H1 (cell line): ENCODE data around the gene C12orf56. TPM values are rescaled to one million over a fixed set of nuclear protein-coding genes. Genes with fewer than 3 reads are reported as not detected.
A peak's percentile ranks its signal among the peaks of the same experiment; 100 is the strongest.

Experiments
- EGR1 ChIP-seq: IDR thresholded peaks from 2 replicates; pipeline ENCODE4 v1.6.1; 2011; ENCODE audit warnings: low read depth, low read length, borderline replicate concordance
- POLR2AphosphoS5 ChIP-seq: IDR thresholded peaks from 2 replicates; pipeline ENCODE4 v1.6.1; 2011; ENCODE audit warnings: low read depth, low read length
- RAD21 ChIP-seq, 2 experiments: IDR thresholded peaks in 1 of 2; conservative IDR thresholded peaks in 1 of 2; 2 replicates each; pipeline ENCODE4 v1.6.1; 2011; ENCODE audit warnings: low read depth in 2 of 2, low read length in 2 of 2, improper control_type of control experiment in 1 of 2, inconsistent platforms in 1 of 2, mild to moderate bottlenecking in 1 of 2, moderate library complexity in 1 of 2
- SAP30 ChIP-seq: fragments of 300-600 bp; sonication (generic); IDR thresholded peaks from 2 replicates; pipeline ENCODE4 v1.7.1; 2012; ENCODE audit warnings: low read length, moderate library complexity, mild to moderate bottlenecking, inconsistent platforms; ENCODE audit not compliant: insufficient read depth, insufficient replicate concordance
- SIX5 ChIP-seq: IDR thresholded peaks from 2 replicates; pipeline ENCODE4 v1.6.1; 2011; ENCODE audit warnings: mild to moderate bottlenecking, low read depth, low read length
- TAF7 ChIP-seq: optimal IDR thresholded peaks from 2 replicates; pipeline ENCODE3; 2011; ENCODE audit warnings: low read depth, mild to moderate bottlenecking, inconsistent platforms, low read length, moderate library complexity, borderline replicate concordance
- TBP ChIP-seq: IDR thresholded peaks from 2 replicates; pipeline ENCODE4 v1.6.1; 2011; ENCODE audit warnings: low read depth, low read length, improper control_type of control experiment
- polyA plus RNA-seq, 7 experiments: library from polyadenylated mRNA; depleted of rRNA in 3 of 7; stranded (reverse) in 5 of 7; unstranded in 2 of 7; fragments of >200 nt in 5 of 7; fragments of 200-250 nt in 2 of 7; gene quantifications; 1 replicate in 5 of 7; 2 replicates in 1 of 7; 4 replicates in 1 of 7; pipeline versions ENCODE4 v1.2.1 to v1.2.3, GENCODE V29; 2011 to 2013; ENCODE audit warnings: missing spikeins in 2 of 7, mixed read lengths in 2 of 7
- total RNA-seq: library from RNA; stranded (reverse); fragmentation: NEBNext Ultra II Directional; extraction: Animal tissue kit (Norgen Biotek cat#: 25700); gene quantifications from 2 replicates; pipeline ENCODE4 v1.2.1, GENCODE V29; 2021
- TF ChIP-seq, protein P1 (sequence below): fragments of 300-600 bp; sonication (generic); IDR thresholded peaks from 2 replicates; pipeline ENCODE4 v1.7.1; 2012; ENCODE audit warnings: low read length, moderate library complexity, mild to moderate bottlenecking, inconsistent platforms; ENCODE audit not compliant: insufficient replicate concordance
- TF ChIP-seq, protein P2 (sequence below), 3 experiments: IDR thresholded peaks; 1 replicate in 2 of 3; 2 replicates in 1 of 3; pipeline versions ENCODE4 v1.5.1 to v1.6.1; 2011; ENCODE audit warnings: low read length in 3 of 3, mild to moderate bottlenecking in 3 of 3, inconsistent platforms in 2 of 3, low read depth in 1 of 3, moderate library complexity in 1 of 3; ENCODE audit not compliant: insufficient read depth in 1 of 3; ENCODE audit errors: control extremely low read depth in 1 of 3

C12orf56 gene
- total and polyA plus RNA-seq, 2 of the 8 experiments (the other 6 are each of a cell fraction or from before 2014, with no cell fraction given), result 1.1 to 2.9 TPM

DNA sequence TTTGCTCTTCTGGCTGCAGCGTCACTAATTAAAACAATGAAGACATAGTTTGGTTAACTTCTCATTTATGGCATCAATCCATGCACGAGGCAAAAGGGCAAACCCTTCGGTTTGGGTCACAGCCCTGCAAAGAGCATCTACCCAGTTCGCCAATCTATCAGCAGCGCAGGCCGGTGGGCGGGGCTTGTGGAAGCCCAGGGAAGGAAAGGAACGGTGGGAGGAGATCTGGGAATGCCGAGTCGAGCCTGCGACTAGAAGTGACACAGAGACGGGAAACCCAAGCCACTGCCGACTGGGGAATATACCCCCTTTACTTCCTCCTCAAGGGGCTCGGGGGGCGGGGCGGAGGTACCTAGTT lies 168.9 kb downstream of the C12orf56 start (continued):
- TF ChIP-seq, protein P1, sequence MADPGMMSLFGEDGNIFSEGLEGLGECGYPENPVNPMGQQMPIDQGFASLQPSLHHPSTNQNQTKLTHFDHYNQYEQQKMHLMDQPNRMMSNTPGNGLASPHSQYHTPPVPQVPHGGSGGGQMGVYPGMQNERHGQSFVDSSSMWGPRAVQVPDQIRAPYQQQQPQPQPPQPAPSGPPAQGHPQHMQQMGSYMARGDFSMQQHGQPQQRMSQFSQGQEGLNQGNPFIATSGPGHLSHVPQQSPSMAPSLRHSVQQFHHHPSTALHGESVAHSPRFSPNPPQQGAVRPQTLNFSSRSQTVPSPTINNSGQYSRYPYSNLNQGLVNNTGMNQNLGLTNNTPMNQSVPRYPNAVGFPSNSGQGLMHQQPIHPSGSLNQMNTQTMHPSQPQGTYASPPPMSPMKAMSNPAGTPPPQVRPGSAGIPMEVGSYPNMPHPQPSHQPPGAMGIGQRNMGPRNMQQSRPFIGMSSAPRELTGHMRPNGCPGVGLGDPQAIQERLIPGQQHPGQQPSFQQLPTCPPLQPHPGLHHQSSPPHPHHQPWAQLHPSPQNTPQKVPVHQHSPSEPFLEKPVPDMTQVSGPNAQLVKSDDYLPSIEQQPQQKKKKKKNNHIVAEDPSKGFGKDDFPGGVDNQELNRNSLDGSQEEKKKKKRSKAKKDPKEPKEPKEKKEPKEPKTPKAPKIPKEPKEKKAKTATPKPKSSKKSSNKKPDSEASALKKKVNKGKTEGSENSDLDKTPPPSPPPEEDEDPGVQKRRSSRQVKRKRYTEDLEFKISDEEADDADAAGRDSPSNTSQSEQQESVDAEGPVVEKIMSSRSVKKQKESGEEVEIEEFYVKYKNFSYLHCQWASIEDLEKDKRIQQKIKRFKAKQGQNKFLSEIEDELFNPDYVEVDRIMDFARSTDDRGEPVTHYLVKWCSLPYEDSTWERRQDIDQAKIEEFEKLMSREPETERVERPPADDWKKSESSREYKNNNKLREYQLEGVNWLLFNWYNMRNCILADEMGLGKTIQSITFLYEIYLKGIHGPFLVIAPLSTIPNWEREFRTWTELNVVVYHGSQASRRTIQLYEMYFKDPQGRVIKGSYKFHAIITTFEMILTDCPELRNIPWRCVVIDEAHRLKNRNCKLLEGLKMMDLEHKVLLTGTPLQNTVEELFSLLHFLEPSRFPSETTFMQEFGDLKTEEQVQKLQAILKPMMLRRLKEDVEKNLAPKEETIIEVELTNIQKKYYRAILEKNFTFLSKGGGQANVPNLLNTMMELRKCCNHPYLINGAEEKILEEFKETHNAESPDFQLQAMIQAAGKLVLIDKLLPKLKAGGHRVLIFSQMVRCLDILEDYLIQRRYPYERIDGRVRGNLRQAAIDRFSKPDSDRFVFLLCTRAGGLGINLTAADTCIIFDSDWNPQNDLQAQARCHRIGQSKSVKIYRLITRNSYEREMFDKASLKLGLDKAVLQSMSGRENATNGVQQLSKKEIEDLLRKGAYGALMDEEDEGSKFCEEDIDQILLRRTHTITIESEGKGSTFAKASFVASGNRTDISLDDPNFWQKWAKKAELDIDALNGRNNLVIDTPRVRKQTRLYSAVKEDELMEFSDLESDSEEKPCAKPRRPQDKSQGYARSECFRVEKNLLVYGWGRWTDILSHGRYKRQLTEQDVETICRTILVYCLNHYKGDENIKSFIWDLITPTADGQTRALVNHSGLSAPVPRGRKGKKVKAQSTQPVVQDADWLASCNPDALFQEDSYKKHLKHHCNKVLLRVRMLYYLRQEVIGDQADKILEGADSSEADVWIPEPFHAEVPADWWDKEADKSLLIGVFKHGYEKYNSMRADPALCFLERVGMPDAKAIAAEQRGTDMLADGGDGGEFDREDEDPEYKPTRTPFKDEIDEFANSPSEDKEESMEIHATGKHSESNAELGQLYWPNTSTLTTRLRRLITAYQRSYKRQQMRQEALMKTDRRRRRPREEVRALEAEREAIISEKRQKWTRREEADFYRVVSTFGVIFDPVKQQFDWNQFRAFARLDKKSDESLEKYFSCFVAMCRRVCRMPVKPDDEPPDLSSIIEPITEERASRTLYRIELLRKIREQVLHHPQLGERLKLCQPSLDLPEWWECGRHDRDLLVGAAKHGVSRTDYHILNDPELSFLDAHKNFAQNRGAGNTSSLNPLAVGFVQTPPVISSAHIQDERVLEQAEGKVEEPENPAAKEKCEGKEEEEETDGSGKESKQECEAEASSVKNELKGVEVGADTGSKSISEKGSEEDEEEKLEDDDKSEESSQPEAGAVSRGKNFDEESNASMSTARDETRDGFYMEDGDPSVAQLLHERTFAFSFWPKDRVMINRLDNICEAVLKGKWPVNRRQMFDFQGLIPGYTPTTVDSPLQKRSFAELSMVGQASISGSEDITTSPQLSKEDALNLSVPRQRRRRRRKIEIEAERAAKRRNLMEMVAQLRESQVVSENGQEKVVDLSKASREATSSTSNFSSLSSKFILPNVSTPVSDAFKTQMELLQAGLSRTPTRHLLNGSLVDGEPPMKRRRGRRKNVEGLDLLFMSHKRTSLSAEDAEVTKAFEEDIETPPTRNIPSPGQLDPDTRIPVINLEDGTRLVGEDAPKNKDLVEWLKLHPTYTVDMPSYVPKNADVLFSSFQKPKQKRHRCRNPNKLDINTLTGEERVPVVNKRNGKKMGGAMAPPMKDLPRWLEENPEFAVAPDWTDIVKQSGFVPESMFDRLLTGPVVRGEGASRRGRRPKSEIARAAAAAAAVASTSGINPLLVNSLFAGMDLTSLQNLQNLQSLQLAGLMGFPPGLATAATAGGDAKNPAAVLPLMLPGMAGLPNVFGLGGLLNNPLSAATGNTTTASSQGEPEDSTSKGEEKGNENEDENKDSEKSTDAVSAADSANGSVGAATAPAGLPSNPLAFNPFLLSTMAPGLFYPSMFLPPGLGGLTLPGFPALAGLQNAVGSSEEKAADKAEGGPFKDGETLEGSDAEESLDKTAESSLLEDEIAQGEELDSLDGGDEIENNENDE, result no peak
- TF ChIP-seq TAF7 (no peak), EGR1 (no peak), RAD21 (IDR thresholded peaks at IDR 0.05 in 1 of 2, conservative IDR thresholded peaks at IDR 0.05 in 1 of 2; ENCODE audit: low read depth in 2 of 2, low read length in 2 of 2) (no peak; a peak in 1 of 4 replicates), POLR2AphosphoS5 (peak; percentile 71), SIX5 (no peak), SAP30 (peak; percentile 48), TBP (0 out of 2 replicates have a peak, but pooled peaks have one; percentile 19)
- TF ChIP-seq, protein P2, sequence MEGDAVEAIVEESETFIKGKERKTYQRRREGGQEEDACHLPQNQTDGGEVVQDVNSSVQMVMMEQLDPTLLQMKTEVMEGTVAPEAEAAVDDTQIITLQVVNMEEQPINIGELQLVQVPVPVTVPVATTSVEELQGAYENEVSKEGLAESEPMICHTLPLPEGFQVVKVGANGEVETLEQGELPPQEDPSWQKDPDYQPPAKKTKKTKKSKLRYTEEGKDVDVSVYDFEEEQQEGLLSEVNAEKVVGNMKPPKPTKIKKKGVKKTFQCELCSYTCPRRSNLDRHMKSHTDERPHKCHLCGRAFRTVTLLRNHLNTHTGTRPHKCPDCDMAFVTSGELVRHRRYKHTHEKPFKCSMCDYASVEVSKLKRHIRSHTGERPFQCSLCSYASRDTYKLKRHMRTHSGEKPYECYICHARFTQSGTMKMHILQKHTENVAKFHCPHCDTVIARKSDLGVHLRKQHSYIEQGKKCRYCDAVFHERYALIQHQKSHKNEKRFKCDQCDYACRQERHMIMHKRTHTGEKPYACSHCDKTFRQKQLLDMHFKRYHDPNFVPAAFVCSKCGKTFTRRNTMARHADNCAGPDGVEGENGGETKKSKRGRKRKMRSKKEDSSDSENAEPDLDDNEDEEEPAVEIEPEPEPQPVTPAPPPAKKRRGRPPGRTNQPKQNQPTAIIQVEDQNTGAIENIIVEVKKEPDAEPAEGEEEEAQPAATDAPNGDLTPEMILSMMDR (IDR thresholded peaks at IDR 0.05; ENCODE audit: control extremely low read depth in 1 of 3, insufficient read depth in 1 of 3, low read depth in 1 of 3, low read length in 3 of 3), result no peak
